ENCODE results near the gene NDP.

The NDP gene

GRCh38 chrX:44012484-44013096 lies 39.4 kb upstream of the NDP start:
- Histone ChIP-seq H3K27ac (ENCODE audit: low read depth, low read length, poor library complexity, severe bottlenecking) (no peak overlapping the region), H3K9me3 (ENCODE audit: low read length) (no peaks in the 10 kb centered on the region), H3K79me2 (ENCODE audit: insufficient read depth, low read length) (no peaks in the 10 kb centered on the region), H3K9ac (ENCODE audit: low read length) (no peak overlapping the region), H2AFZ (ENCODE audit: low read length) (no peak overlapping the region), H3K27me3 (ENCODE audit: insufficient read depth, low read length) (no peaks in the 10 kb centered on the region), H3K4me2 (ENCODE audit: low read length) (no peak overlapping the region), H3K4me3 (ENCODE audit: low read depth, low read length, poor library complexity, severe bottlenecking) (no peak overlapping the region), H3K9me2 (ENCODE audit: low read depth, low read length) (no peaks in the 10 kb centered on the region), H3F3A (ENCODE audit: insufficient read depth, low read length) (no peaks in the 10 kb centered on the region), H3K4me1 (ENCODE audit: insufficient read depth, low read length, severe bottlenecking) (no peaks in the 10 kb centered on the region), H4K20me1 (ENCODE audit: insufficient read depth, low read length) (no peaks in the 10 kb centered on the region), H3K36me3 (ENCODE audit: insufficient read depth, low read length) (no peaks in the 10 kb centered on the region)
- TF ChIP-seq CTCF (IDR thresholded peaks at IDR 0.05; ENCODE audit: low read length) (no peak), EZH2 (IDR thresholded peaks at IDR 0.05; ENCODE audit: borderline replicate concordance, low read length) (no peak)

GRCh38 chrX:44011506-44011905 lies 38.3 kb upstream of the NDP start:
- Histone ChIP-seq H3K9me2 (ENCODE audit: low read depth, low read length) (no peaks in the 10 kb centered on the region), H3K79me2 (ENCODE audit: insufficient read depth, low read length) (no peaks in the 10 kb centered on the region), H2AFZ (ENCODE audit: low read length) (no peak overlapping the region), H4K20me1 (ENCODE audit: insufficient read depth, low read length) (no peaks in the 10 kb centered on the region), H3K9ac (ENCODE audit: low read length) (no peak overlapping the region), H3K27me3 (ENCODE audit: insufficient read depth, low read length) (no peaks in the 10 kb centered on the region), H3K36me3 (ENCODE audit: insufficient read depth, low read length) (no peaks in the 10 kb centered on the region), H3K4me1 (ENCODE audit: insufficient read depth, low read length, severe bottlenecking) (no peaks in the 10 kb centered on the region), H3K9me3 (ENCODE audit: low read length) (no peaks in the 10 kb centered on the region), H3K4me2 (ENCODE audit: low read length) (no peak overlapping the region), H3K27ac (ENCODE audit: low read depth, low read length, poor library complexity, severe bottlenecking) (no peak overlapping the region), H3F3A (ENCODE audit: insufficient read depth, low read length) (no peaks in the 10 kb centered on the region), H3K4me3 (ENCODE audit: low read depth, low read length, poor library complexity, severe bottlenecking) (no peak overlapping the region)
- TF ChIP-seq EZH2 (IDR thresholded peaks at IDR 0.05; ENCODE audit: borderline replicate concordance, low read length) (no peak), CTCF (IDR thresholded peaks at IDR 0.05; ENCODE audit: low read length) (no peak)

GRCh38 chrX:44010626-44011025 lies 37.4 kb upstream of the NDP start:
- H3K4me1 ChIP-seq (ENCODE audit: insufficient read depth, low read length, severe bottlenecking) = no peaks in the 10 kb centered on the region
- H3K36me3 ChIP-seq (ENCODE audit: insufficient read depth, low read length) = no peaks in the 10 kb centered on the region
- no peak for TF ChIP-seq EZH2 (IDR thresholded peaks at IDR 0.05; ENCODE audit: borderline replicate concordance, low read length)
- no peak for TF ChIP-seq CTCF (IDR thresholded peaks at IDR 0.05; ENCODE audit: low read length)
- H3K4me2 ChIP-seq (ENCODE audit: low read length) = no peak overlapping the region
- H3K9me3 ChIP-seq (ENCODE audit: low read length) = no peaks in the 10 kb centered on the region
- H3K9ac ChIP-seq (ENCODE audit: low read length) = no peak overlapping the region
- no peak overlapping the region for H3K4me3 ChIP-seq (ENCODE audit: low read depth, low read length, poor library complexity, severe bottlenecking)
- H3K27me3 ChIP-seq (ENCODE audit: insufficient read depth, low read length) = no peaks in the 10 kb centered on the region
- no peaks in the 10 kb centered on the region for H4K20me1 ChIP-seq (ENCODE audit: insufficient read depth, low read length)
- no peak overlapping the region for H3K27ac ChIP-seq (ENCODE audit: low read depth, low read length, poor library complexity, severe bottlenecking)
- H2AFZ ChIP-seq (ENCODE audit: low read length) = no peak overlapping the region
- H3K79me2 ChIP-seq (ENCODE audit: insufficient read depth, low read length) = no peaks in the 10 kb centered on the region
- no peaks in the 10 kb centered on the region for H3K9me2 ChIP-seq (ENCODE audit: low read depth, low read length)
- H3F3A ChIP-seq (ENCODE audit: insufficient read depth, low read length) = no peaks in the 10 kb centered on the region
